GM12865 (cell line): ENCODE results near the gene TINAGL1.

Source experiments
- DNase-seq: peaks from one replicate; pipeline ENCODE4 v3.0.0; 2010; ENCODE audit warnings: low read depth
- H3K4me3 ChIP-seq: 2 replicates; pipeline ENCODE4 v1.5.1; 2011; ENCODE audit warnings: mild to moderate bottlenecking, low read depth, low read length, control low read depth
- CTCF ChIP-seq: IDR thresholded peaks from 2 replicates; pipeline ENCODE4 v1.5.1; 2011; ENCODE audit warnings: low read length, control low read depth, low read depth, inconsistent platforms; ENCODE audit not compliant: insufficient read depth; ENCODE audit errors: missing control alignments

TINAGL1 gene

GRCh38 chr1:31598980-31599379 is 22.7 kb downstream of the TINAGL1 start:
- H3K4me3 ChIP-seq: no peak overlapping the region
- DNase-seq: no peak
- no peak for TF ChIP-seq CTCF

- no peak for DNase-seq
- no peak overlapping the region for H3K4me3 ChIP-seq
- no peak for TF ChIP-seq CTCF
These were observed 24.3 kb downstream of the TINAGL1 start for GRCh38 chr1:31600641-31601040.

GRCh38 chr1:31602081-31602480 is 25.8 kb downstream of the TINAGL1 start:
- no peak for TF ChIP-seq CTCF
- no peak for DNase-seq
- no peak overlapping the region for H3K4me3 ChIP-seq

- no peak for TF ChIP-seq CTCF
- no peak overlapping the region for H3K4me3 ChIP-seq
- peak; percentile 95 for DNase-seq
These were observed 29.7 kb downstream of the TINAGL1 start for GRCh38 chr1:31605908-31606427.

GRCh38 chr1:31607360-31607759 is 31.0 kb downstream of the TINAGL1 start:
- no peak for TF ChIP-seq CTCF
- DNase-seq: no peak
- H3K4me3 ChIP-seq: no peak overlapping the region

GRCh38 chr1:31609514-31610118 is 33.3 kb downstream of the TINAGL1 start:
- no peak for TF ChIP-seq CTCF
- no peak overlapping the region for H3K4me3 ChIP-seq
- no peak for DNase-seq
